HG03575 (cell line): ENCODE measurements around the gene HOMEZ.
A peak's percentile ranks its signal among the peaks of the same experiment; 100 is the strongest.

Experiments
- ATAC-seq: cut with Tn5 transposase; IDR thresholded peaks from one replicate; pipeline ENCODE4 v1.9.1; 2021; ENCODE audit not compliant: unreplicated experiment, insufficient number of reproducible peaks, low FRiP score; ENCODE audit errors: extremely low read depth

Gene HOMEZ

GRCh38 chr14:23308721-23309445 lies 23.0 kb upstream of the HOMEZ start:
- ATAC-seq, result no peak

DNA sequence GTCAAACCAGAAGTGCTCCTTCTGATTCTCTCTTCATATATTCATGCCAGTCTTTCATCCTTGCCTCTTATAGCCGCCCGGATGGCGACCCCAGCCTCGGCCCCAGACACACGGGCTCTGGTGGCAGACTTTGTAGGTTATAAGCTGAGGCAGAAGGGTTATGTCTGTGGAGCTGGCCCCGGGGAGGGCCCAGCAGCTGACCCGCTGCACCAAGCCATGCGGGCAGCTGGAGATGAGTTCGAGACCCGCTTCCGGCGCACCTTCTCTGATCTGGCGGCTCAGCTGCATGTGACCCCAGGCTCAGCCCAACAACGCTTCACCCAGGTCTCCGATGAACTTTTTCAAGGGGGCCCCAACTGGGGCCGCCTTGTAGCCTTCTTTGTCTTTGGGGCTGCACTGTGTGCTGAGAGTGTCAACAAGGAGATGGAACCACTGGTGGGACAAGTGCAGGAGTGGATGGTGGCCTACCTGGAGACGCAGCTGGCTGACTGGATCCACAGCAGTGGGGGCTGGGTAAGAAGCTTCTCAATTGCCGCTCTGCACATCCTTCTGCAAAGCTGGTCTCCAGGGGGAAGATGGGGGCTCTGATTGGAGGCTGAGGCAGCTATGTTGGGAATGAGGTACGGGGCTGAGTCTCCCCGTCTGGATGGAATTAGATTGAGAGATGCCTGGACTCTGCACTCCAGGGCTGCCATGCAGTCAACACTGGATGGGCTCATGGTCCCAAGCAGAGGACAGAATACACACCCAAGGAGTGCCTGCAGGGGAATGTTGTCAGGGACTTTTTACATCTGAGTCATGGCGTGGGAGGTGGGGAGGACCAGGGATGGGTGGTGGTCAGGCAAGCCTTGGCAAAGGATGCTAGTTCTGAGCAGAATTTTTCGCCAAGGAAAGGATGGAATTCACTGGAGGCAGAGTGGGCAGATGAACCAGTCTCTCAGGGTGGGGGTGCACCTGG lies 22.0 kb upstream of the HOMEZ start:
- ATAC-seq, result no peak

- no peak for ATAC-seq
Measured at GRCh38 chr14:23307146-23307530, 21.2 kb upstream of the HOMEZ start.

DNA sequence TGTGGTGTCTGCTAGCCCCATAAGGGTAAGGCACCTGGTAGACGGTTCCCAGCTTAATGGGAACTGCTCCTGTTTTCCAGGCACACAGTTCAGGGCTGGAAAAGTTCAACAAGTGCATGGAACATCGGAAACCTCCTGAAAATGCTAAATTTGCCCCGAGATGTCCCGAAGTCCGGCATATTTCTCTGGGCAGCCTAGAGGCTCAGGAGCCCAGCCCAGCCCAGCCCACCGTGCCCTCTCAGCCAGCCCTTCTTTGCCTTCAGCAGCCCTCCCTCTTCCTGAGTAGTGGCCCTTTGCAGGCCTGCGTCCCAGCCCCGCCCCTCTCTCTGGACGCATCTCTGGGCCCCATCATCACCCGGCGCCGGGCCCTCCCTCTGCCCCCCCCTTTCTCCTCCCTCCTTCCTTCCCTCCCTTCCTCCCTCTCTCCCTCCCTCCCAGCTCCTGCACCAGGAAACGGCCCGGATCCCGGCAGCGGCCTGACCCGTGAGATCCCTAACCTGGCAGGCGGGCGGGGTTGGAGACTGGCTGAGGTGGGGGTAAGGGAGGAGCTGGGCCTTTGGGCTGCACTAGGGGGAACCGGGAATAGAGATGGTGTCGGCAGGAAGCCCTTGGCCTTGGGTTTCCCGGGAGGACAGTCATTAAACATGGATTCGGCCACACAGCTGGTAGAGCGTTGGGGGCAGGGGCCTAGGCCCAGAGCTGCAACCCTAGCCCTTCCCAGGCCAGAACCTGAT lies 20.6 kb upstream of the HOMEZ start, which contains the start of gene BCL2L2:
TSS of gene BCL2L2 (plus strand) at position 422 of the 734 bp plus-strand sequence. CDS start 935 bp downstream, outside the sequence.
- no peak for ATAC-seq

DNA sequence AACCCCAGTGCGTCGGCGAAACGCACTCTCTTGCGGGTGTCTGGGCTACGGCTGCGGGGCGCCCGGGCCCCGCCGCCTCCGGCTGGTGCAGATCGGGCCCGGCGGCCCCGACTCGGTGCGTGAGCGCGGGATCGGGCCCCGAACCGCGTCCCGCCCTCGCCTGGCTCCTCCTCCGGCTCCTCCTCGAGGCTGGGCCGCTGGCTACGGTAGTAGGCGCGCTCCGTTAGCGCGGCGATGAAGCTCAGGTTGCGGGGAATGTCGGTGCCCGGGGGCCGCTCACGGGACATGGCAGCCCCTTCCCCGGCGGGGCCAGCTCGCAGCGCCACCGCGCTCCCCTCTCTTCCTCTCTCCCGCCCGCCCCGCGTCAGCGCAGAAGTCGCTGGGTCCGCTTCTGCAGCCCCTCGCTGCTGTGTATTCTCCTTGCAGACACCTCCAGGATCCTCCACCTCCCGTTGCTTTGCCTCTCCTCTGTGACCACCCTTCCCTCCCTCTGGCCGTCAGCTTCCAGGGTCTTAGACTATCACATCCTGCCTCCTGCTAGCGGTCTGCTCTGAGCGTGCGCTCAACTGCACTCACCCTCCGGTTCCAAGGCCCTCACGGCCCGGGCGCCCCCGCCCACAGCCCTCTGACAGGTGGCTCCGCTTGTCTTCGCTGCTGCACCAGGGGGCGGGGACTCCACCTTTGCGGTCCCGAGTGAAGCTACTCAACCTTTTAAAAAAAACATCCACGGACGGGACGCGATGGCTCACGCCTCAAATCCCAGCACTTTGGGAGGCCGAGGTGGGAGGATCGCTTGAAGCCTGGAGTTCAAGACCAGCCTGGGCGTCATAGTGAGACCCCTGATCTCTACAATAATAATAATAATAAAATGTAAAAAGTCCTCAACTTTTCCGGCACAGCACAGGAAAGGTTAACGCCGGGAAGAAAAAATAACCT lies 16.6 kb upstream of the HOMEZ start, which contains the start of gene PPP1R3E:
TSS of gene PPP1R3E (minus strand) at position 570 of the 936 bp plus-strand sequence. CDS start at position 287, 283 bp downstream.
- no peak for ATAC-seq

DNA sequence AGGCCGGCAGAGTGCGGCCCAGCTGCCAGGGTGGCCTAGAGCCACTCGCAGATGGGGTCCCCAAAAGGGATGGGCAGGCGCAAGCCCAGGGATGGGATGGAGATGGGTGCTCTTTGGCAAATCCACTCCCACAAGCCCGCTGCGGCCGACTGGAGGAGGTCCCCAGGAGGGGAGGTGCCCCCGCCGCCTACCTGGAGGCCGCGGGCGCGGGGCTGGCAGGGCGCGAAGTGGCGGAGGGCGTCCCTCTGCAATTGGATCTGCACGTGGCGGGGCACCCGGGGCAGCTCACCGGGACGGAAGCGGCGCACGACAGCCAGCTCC lies 16.0 kb upstream of the HOMEZ start:
- ATAC-seq, result no peak

DNA sequence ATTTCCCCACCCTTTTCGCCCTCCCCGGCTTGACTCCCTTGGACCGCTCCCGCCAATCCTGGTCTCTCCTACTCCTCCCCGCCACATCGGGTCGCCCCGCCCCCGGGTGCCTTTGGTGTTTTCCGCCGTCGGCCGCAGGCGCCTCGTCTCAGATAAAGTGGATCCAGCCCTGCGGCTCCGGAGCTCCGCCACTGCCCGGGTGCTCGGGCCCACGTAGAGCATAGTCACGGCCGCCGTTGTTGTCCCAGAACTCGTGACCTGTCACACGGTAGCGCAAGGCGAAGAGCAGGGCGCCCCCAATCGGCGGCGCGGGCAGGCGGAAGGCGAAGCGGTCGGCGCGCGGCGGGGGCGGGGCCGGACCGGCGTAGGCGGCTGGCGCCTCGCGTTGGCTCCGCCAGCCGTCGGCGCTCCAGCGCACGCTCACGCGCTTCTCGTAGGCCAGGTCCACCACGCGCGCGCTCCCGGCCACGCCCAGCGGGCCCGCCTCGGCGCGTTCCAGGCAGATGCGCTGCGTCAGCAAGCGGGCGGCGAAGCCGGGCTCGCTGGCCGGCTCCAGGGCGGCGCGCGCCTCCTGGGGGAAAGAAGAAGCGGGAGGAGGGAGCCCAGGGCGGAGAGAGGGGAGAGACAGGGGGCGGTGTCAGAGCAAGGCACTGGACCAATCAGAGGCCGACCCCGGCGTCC lies 15.5 kb upstream of the HOMEZ start:
- ATAC-seq, result peak; percentile 44

DNA sequence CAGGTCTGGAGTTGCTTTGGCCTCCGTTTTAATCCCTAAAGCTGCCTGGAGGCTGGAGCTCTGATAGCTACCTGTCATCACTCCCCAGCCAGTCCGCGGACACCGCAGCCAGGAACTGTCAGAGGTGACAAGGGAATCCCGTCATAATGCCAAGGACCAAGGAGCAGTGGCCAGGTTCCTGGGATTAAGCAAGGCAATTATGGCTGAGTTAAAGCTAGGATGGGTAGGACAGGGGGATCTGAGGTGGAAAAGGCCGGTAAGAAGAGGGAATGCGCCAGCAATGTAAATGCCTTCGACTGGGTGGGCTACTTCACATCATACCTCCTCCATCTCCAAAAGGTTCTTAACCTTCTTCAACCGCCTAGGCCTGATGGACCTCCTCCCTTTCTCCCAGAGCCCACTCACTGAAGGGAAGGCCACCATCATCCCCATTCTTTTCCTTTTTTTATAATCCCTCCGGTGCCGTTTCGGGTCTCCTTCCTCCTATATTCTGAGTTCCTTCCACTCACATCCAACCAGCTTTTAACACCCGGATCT lies 14.8 kb upstream of the HOMEZ start:
- ATAC-seq, result no peak

DNA sequence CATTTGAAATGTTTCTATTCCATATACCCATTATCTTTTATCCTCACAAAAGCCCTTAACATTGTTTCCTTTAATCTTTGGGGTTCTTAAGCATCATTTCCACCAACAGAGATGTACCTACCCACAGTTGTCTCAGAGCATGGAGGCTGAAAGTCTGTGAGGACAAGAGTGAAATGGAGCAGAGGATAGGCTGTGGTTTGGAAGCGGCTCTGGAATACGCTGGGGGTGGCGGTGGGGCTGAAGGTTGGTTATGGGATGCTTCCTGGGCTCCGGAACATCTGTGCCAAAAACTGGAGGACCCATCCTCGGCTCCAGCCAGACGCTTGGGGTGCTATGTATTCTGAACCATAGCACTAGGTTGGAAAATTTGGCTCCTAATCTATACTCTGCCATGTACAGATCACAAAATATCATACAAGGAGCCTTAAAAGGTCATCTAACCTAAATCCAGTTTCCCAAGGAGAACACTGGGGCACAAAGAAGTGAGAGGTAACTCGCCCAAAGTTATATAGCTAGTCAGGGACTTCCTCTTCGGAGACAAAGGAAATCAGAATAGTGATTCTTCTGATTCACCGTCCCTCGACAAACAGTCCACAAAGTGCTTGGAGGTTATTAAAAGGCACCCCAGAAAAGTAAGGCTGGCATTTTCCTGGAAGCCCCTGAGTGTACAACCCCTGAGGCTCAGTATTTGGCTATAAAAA lies 14.2 kb upstream of the HOMEZ start:
- no peak for ATAC-seq

DNA sequence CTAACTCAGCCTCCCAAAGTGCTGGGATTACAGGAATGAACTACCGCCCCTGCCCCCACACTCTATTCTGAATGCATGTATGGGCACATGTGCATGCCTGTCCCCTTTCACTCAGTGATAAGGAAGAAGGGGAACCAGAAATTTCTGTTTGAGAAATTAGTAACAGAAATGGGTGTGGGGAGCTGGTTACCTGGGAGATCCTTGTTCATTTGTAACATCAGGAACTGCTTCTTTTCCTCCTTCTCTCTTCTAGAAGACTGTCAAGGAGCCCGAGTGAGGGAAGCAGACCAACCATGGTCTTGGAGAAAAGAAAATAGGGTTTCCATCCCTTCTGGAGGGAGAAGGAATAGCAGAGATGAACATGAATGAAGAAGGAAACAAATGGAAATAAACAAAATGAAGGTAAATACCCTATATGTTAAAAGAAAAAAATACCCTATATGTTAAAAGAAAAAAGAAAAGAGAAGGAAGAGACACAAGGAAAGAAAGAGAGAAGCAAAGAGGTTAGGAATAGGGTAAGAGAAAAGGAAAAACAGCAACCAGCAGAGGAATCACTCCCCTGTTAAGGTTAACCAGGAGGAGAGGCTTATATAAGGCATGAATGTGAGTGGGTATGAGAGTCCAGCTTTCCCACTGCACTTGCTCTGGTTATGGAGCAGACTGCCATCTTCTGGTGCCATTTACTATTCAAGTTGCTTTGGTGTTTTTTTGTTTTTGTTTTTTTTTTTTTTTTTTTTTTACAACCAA lies 13.5 kb upstream of the HOMEZ start:
- ATAC-seq, result no peak

- no peak for ATAC-seq
Measured at GRCh38 chr14:23297611-23298277, 11.8 kb upstream of the HOMEZ start.

- no peak for ATAC-seq
Measured at GRCh38 chr14:23297096-23297495, 11.2 kb upstream of the HOMEZ start.

- ATAC-seq, result no peak
Measured at GRCh38 chr14:23296012-23296777, 10.3 kb upstream of the HOMEZ start.

DNA sequence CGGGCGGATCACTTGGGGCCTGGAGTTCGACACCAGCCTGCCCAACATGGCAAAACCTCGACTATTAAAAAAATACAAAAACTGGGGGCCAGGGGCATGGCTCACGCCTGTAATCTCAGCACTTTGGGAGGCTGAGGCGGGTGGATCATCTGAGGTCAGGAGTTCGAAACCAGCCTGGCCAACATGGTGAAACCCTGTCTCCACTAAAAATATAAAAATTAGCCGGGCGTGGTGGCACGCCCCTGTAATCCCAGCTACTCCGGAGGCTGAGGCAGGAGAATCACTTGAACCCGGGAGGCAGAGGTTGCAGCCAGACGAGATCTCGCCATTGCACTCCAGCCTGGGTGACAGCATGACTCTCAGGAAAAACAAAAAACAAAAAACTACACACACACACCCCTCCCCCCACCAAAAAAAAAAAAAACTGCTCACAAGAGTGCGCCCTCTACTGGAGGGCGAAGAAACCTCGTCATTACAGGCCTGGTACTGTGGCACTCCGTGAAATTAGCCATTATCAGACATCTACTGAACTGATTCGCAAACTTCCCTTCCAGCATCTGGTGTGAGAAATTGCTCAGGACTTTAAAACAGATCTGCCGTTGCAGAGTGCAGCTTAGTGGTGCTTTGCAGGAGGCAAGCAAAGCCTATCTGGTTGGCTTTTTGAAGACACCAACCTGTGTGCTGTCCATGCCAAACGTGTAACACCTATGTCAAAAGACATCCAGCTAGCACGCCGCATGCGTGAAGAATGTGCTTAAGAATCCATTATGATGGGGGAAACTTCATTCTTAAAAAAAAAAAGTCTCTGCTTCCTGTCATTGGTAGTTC lies 9.0 kb upstream of the HOMEZ start:
- ATAC-seq, result no peak
